ENCODE data around the gene TPO. TPM values are rescaled to one million over a fixed set of nuclear protein-coding genes. Genes with fewer than 3 reads are reported as not detected.

Gene TPO
- total RNA-seq, 3 donors from 2014 or later, result 5.1 to 21.0 (median 15.1) TPM

DNA sequence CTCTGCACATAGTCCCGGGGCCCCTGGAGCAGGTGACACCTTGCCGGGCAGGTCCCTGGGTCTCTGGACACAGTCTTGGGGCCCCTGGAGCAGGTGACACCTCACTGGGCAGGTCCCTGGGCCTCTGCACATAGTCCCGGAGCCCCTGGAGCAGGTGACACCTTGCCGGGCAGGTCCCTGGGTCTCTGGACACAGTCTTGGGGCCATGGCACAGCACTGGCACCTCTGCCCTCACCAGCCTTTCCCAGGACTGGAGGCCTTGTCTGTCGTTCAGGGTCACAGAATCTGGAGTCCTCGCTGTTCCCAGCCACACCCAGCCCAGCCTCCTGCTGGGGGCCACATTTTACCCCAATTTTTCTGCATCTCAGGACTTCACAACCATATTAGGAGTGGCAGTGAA is 2.2 kb downstream of the TPO start:
- no peak overlapping the region for H3K4me3 ChIP-seq
- no peaks in the 10 kb centered on the region for H3K9me3 ChIP-seq
- no peaks in the 10 kb centered on the region for H3K36me3 ChIP-seq
- no peaks in the 10 kb centered on the region for H3K27me3 ChIP-seq
- TF ChIP-seq POLR2A (IDR thresholded peaks at IDR 0.05), result no peak
- TF ChIP-seq POLR2AphosphoS5 (IDR thresholded peaks at IDR 0.05), result no peak
- TF ChIP-seq, protein P1, sequence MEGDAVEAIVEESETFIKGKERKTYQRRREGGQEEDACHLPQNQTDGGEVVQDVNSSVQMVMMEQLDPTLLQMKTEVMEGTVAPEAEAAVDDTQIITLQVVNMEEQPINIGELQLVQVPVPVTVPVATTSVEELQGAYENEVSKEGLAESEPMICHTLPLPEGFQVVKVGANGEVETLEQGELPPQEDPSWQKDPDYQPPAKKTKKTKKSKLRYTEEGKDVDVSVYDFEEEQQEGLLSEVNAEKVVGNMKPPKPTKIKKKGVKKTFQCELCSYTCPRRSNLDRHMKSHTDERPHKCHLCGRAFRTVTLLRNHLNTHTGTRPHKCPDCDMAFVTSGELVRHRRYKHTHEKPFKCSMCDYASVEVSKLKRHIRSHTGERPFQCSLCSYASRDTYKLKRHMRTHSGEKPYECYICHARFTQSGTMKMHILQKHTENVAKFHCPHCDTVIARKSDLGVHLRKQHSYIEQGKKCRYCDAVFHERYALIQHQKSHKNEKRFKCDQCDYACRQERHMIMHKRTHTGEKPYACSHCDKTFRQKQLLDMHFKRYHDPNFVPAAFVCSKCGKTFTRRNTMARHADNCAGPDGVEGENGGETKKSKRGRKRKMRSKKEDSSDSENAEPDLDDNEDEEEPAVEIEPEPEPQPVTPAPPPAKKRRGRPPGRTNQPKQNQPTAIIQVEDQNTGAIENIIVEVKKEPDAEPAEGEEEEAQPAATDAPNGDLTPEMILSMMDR (IDR thresholded peaks at IDR 0.05), result no peak
- H3K4me1 ChIP-seq, result no peaks in the 10 kb centered on the region
- intact Hi-C loops (cut with DNase I; ENCODE audit: low total_unique reads), result no loop called here
- H3K27ac ChIP-seq, result no peak overlapping the region
- no peak for DNase-seq (ENCODE audit: low spot score in 2 of 2)

DNA sequence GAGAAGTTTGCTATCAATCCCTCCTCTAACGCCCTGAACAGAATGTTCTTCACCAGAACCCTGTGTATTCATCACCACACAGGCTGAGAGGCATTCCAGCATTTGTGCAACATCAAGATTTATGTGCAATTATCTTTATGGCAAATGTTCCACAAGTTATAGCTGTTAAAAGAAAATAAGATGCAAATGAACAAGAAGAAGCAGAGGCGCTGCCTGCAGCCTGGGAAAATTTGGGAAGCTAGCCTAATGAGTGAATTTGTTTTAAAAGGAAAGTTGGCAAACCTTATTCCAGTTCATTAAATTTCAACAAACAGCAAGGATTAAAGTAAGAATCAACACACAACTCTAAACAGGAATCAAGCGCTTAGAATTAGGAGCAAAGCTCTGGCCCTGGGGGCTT is 5.3 kb downstream of the TPO start:
- no peak for DNase-seq (ENCODE audit: low spot score in 2 of 2)
- no peaks in the 10 kb centered on the region for H3K9me3 ChIP-seq
- no peaks in the 10 kb centered on the region for H3K4me1 ChIP-seq
- H3K27me3 ChIP-seq, result peaks cover 0 to 3% of the 10 kb centered on the region in 2 donors
- H3K4me3 ChIP-seq, result no peak overlapping the region
- TF ChIP-seq, protein P1 (IDR thresholded peaks at IDR 0.05), result no peak
- TF ChIP-seq POLR2A (IDR thresholded peaks at IDR 0.05) (no peak), POLR2AphosphoS5 (IDR thresholded peaks at IDR 0.05) (no peak)
- H3K27ac ChIP-seq, result no peak overlapping the region
- H3K36me3 ChIP-seq, result no peaks in the 10 kb centered on the region
- intact Hi-C loops (cut with DNase I; ENCODE audit: low total_unique reads), result no loop called here

DNA sequence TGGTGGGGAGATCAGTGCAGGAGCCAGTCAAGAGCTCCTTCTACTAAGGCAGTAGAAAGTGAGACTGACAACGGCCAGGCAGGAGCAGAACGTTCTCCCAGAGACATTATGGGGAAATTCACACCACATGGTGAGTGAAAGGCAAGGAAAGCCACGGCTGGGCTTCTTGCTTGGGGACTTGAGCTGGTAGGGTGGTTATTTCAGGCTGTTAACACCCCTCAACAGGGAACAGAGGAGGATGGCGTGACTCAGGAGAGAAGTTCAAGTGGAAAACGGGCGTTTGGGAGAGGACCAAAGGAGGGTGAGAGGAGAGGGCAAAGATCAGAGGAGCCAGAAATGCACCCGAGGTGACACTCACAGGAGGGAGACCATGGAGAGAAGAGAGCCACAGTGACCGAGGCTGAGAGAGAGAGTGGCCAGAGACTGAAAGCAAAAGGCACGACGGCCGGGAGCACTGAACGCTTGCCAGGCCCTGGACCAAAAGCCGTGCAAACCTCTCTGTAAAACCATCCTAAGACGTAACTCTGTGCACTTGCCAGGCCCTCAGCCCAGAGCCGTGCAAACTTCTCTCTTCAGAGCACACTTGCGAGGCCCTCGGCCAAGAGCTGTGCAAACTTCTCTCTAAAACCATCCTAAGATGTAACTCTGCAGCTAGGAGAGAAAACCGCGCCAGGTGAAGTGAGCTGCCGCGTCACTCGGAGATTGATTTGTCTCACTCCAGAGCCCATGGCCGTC is 7.7 kb downstream of the TPO start:
- Histone ChIP-seq H3K9me3 (no peaks in the 10 kb centered on the region), H3K27ac (no peak overlapping the region), H3K27me3 (peaks cover 0 to 3% of the 10 kb centered on the region in 2 donors), H3K4me1 (no peaks in the 10 kb centered on the region), H3K36me3 (no peaks in the 10 kb centered on the region), H3K4me3 (no peak overlapping the region)
- intact Hi-C loops (cut with DNase I; ENCODE audit: low total_unique reads), result no loop called here
- DNase-seq (ENCODE audit: low spot score in 2 of 2), result no peak
- TF ChIP-seq, protein P1 (IDR thresholded peaks at IDR 0.05), result no peak
- TF ChIP-seq POLR2A (IDR thresholded peaks at IDR 0.05) (no peak), POLR2AphosphoS5 (IDR thresholded peaks at IDR 0.05) (no peak)

DNA sequence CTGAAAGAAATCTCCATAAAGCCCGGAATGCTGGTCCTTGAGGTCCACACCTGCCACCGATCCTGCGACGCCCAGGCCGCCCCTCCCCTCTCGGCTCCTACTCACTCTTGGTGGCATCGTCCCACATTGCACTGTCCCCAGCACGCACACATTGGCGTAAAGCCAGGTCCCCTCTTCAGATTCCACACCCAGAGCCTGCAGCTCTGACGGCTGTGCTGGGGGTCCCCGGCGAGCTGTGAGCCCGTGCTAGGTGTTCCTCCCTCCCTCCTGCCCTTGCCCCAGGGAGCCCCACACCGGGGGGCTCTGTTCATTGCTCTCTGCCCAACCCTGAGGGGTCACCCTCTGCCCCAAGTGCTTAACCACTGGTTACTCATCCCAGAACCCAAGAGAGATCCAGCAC is 8.5 kb downstream of the TPO start:
- no peaks in the 10 kb centered on the region for H3K36me3 ChIP-seq
- H3K27ac ChIP-seq, result no peak overlapping the region
- DNase-seq (ENCODE audit: low spot score in 2 of 2), result no peak
- intact Hi-C loops (cut with DNase I; ENCODE audit: low total_unique reads), result no loop called here
- TF ChIP-seq, protein P1 (IDR thresholded peaks at IDR 0.05), result no peak
- no peak for TF ChIP-seq POLR2A (IDR thresholded peaks at IDR 0.05)
- no peak for TF ChIP-seq POLR2AphosphoS5 (IDR thresholded peaks at IDR 0.05)
- peaks cover 0 to 3% of the 10 kb centered on the region in 2 donors for H3K27me3 ChIP-seq
- H3K4me1 ChIP-seq, result no peaks in the 10 kb centered on the region
- H3K4me3 ChIP-seq, result no peak overlapping the region
- no peaks in the 10 kb centered on the region for H3K9me3 ChIP-seq

DNA sequence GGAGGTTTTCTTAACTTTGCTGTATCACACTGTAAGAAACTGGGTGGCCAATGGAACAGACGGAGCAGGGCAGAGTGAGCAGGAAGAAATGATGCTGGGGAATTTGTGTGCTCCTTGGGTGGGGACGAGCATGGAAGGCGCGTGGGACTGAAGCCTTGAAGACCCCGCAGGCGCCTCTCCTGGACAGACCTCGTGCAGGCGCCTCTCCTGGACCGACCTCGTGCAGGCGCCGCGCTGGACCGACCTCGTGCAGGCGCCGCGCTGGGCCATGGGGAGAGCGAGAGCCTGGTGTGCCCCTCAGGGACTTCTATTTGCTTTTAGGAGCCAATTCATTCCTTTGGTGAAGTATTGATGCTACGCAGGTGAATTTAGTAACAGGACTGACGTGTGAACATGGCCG is 8.9 kb downstream of the TPO start:
- Histone ChIP-seq H3K4me1 (no peaks in the 10 kb centered on the region), H3K9me3 (no peaks in the 10 kb centered on the region), H3K27me3 (peaks cover 0 to 3% of the 10 kb centered on the region in 2 donors), H3K4me3 (no peak overlapping the region), H3K36me3 (no peaks in the 10 kb centered on the region), H3K27ac (no peak overlapping the region)
- no peak for TF ChIP-seq POLR2AphosphoS5 (IDR thresholded peaks at IDR 0.05)
- no peak for TF ChIP-seq POLR2A (IDR thresholded peaks at IDR 0.05)
- TF ChIP-seq, protein P1 (IDR thresholded peaks at IDR 0.05), result no peak
- DNase-seq (ENCODE audit: low spot score in 2 of 2), result no peak
- intact Hi-C loops (cut with DNase I; ENCODE audit: low total_unique reads), result no loop called here
